ENCODE measurements around the gene TAF4.

Gene TAF4

GRCh38 chr20:61929971-61930666 lies 135.6 kb downstream of the TAF4 start:
- Histone ChIP-seq H3K4me3 (no peak overlapping the region), H3K27ac (no peak overlapping the region)

GRCh38 chr20:61929561-61929960 lies 136.1 kb downstream of the TAF4 start:
- H3K4me3 ChIP-seq: no peak overlapping the region

GRCh38 chr20:61927826-61928541 lies 137.7 kb downstream of the TAF4 start:
- Histone ChIP-seq H3K4me3 (no peak overlapping the region), H3K27ac (no peak overlapping the region)

More at GRCh38 chr20:61929561-61929960, 136.1 kb downstream of the TAF4 start:
- no peak overlapping the region for H3K27ac ChIP-seq

- no peak overlapping the region for H3K27ac ChIP-seq
- no peak overlapping the region for H3K4me3 ChIP-seq
Observed at GRCh38 chr20:61927193-61927825, 138.4 kb downstream of the TAF4 start.

GRCh38 chr20:61926796-61927192 lies 138.9 kb downstream of the TAF4 start:
- H3K4me3 ChIP-seq: no peak overlapping the region
- no peak overlapping the region for H3K27ac ChIP-seq

- no peak overlapping the region for H3K4me3 ChIP-seq
- no peak overlapping the region for H3K27ac ChIP-seq
Observed at GRCh38 chr20:61926253-61926613, 139.4 kb downstream of the TAF4 start.

- Histone ChIP-seq H3K27ac (no peak overlapping the region), H3K4me3 (no peak overlapping the region)
Observed at GRCh38 chr20:61925555-61926252, 140.0 kb downstream of the TAF4 start.

- H3K27ac ChIP-seq: no peak overlapping the region
- H3K4me3 ChIP-seq: no peak overlapping the region
Observed at GRCh38 chr20:61924858-61925554, 140.7 kb downstream of the TAF4 start.
